ENCODE measurements around the gene MINDY4. TPM values are rescaled to one million over a fixed set of nuclear protein-coding genes. Genes with fewer than 3 reads are reported as not detected.

Gene MINDY4
- total RNA-seq, 1 donor from 2014 or later, result 4.1 TPM

DNA sequence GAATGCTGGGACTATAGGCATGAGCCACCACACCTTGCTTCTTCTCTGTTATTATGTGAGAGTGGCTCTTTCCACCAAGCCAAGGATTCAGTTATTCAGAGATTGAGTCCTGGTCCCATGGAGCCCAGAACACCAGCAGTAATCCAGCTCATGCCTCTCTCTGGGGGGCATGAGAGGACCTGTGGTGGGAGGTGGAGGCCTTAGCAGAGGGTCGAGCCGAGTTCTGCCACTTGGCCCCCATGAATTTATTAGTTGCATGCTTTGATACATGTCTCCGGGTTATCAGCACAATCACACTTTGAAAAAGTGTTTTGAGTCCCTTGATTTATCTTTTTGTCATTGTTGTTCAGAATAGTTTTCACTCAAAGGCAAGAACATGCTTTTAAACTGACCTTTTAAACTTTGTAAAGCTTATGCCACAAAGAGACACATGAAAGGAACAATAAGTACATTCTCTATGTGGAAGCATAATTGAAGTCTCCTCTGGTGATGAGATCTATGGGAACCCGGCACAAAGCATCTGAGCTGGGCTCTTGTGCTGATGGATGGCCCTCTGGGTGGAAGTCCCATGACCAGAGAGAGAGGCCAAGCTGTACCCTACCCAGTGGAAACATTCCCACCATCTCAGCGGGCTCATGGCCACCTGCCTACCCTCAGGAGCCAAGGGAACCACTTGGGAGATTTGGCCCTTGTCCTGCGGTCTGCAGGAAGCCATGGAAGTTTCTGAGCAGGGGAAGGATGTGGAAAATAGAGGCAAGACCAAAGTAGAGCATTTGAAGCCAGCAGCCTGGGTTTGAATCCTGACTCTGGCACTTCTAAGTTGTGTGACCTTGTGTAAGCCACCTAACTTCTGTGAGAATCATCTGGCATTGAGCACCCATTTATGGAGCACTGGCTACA is 53.9 kb downstream of the MINDY4 start:
- Histone ChIP-seq H3K4me3 (ENCODE audit: insufficient read depth, low read depth, low read length) (no peak overlapping the region), H3K79me2 (ENCODE audit: insufficient read depth, low read length) (no peaks in the 10 kb centered on the region), H3K36me3 (ENCODE audit: insufficient read depth, low read length) (no peaks in the 10 kb centered on the region), H3K4me1 (ENCODE audit: insufficient read depth, low read length) (no peaks in the 10 kb centered on the region), H3K9me3 (ENCODE audit: insufficient read depth, low read depth, low read length) (no peaks in the 10 kb centered on the region), H4K20me1 (ENCODE audit: insufficient read depth, low read length) (no peaks in the 10 kb centered on the region), H3K27ac (ENCODE audit: low read depth, low read length) (no peak overlapping the region), H3K9ac (ENCODE audit: low read length) (no peak overlapping the region), H3K4me2 (ENCODE audit: low read length) (no peak overlapping the region), H3K27me3 (ENCODE audit: insufficient read depth, low read length) (no peaks in the 10 kb centered on the region), H2AFZ (ENCODE audit: low read depth, low read length) (no peak overlapping the region)
- Mint-ChIP-seq H3K27me3 (ENCODE audit: low read depth, unreplicated experiment) (peaks cover 10% of the 10 kb centered on the region), H3K4me3 (ENCODE audit: unreplicated experiment) (no peak overlapping the region), H3K36me3 (ENCODE audit: low read depth, unreplicated experiment) (peaks cover 12% of the 10 kb centered on the region), H3K9me3 (ENCODE audit: unreplicated experiment) (peaks cover 1% of the 10 kb centered on the region), H3K4me1 (ENCODE audit: low read depth, unreplicated experiment) (peaks cover 3% of the 10 kb centered on the region), H3K27ac (ENCODE audit: unreplicated experiment) (no peak overlapping the region)
- FAIRE-seq (no peak), DNase-seq (ENCODE audit: low read depth) (no peak)
- TF ChIP-seq, protein P1, sequence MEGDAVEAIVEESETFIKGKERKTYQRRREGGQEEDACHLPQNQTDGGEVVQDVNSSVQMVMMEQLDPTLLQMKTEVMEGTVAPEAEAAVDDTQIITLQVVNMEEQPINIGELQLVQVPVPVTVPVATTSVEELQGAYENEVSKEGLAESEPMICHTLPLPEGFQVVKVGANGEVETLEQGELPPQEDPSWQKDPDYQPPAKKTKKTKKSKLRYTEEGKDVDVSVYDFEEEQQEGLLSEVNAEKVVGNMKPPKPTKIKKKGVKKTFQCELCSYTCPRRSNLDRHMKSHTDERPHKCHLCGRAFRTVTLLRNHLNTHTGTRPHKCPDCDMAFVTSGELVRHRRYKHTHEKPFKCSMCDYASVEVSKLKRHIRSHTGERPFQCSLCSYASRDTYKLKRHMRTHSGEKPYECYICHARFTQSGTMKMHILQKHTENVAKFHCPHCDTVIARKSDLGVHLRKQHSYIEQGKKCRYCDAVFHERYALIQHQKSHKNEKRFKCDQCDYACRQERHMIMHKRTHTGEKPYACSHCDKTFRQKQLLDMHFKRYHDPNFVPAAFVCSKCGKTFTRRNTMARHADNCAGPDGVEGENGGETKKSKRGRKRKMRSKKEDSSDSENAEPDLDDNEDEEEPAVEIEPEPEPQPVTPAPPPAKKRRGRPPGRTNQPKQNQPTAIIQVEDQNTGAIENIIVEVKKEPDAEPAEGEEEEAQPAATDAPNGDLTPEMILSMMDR (IDR thresholded peaks at IDR 0.05; ENCODE audit: insufficient read depth, low read depth, low read length), result no peak
- TF ChIP-seq EZH2 (IDR thresholded peaks at IDR 0.05; ENCODE audit: insufficient read depth, low read length), result no peak

DNA sequence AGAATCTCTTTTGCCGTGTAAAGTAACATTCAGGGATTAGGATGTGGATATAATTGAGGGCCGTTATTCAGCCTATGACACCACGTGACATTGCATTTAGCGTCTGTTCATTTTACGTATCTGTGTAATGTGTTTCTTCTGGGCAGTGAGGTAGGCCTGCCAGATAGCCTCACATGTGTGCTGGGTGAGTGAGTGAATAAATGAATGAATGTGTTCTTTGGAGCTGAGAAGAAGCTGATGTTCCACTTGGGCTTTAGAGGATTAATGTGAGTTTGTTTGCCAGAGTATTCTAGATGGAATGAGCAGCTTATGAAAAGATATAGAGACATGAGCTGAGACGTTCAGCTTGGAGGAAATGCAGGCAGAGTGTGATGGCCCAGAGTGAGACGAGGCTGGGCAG is 55.0 kb downstream of the MINDY4 start:
- H3K36me3 ChIP-seq (ENCODE audit: insufficient read depth, low read length), result no peaks in the 10 kb centered on the region

More for the DNA sequence above, 55.0 kb downstream of the MINDY4 start:
- Mint-ChIP-seq H3K4me1 (ENCODE audit: low read depth, unreplicated experiment) (peaks cover 3% of the 10 kb centered on the region), H3K4me3 (ENCODE audit: unreplicated experiment) (no peak overlapping the region), H3K27ac (ENCODE audit: unreplicated experiment) (no peak overlapping the region), H3K36me3 (ENCODE audit: low read depth, unreplicated experiment) (peaks cover 14% of the 10 kb centered on the region), H3K27me3 (ENCODE audit: low read depth, unreplicated experiment) (peaks cover 10% of the 10 kb centered on the region), H3K9me3 (ENCODE audit: unreplicated experiment) (peaks cover 3% of the 10 kb centered on the region)
- DNase-seq (ENCODE audit: low read depth), result no peak
- Histone ChIP-seq H3K79me2 (ENCODE audit: insufficient read depth, low read length) (no peaks in the 10 kb centered on the region), H3K9ac (ENCODE audit: low read length) (no peak overlapping the region), H4K20me1 (ENCODE audit: insufficient read depth, low read length) (no peaks in the 10 kb centered on the region), H3K27ac (ENCODE audit: low read depth, low read length) (no peak overlapping the region), H3K27me3 (ENCODE audit: insufficient read depth, low read length) (no peaks in the 10 kb centered on the region), H3K4me3 (ENCODE audit: insufficient read depth, low read depth, low read length) (no peak overlapping the region), H2AFZ (ENCODE audit: low read depth, low read length) (no peak overlapping the region), H3K4me1 (ENCODE audit: insufficient read depth, low read length) (no peaks in the 10 kb centered on the region), H3K4me2 (ENCODE audit: low read length) (no peak overlapping the region), H3K9me3 (ENCODE audit: insufficient read depth, low read depth, low read length) (no peaks in the 10 kb centered on the region)
- TF ChIP-seq EZH2 (IDR thresholded peaks at IDR 0.05; ENCODE audit: insufficient read depth, low read length), result no peak
- TF ChIP-seq, protein P1 (IDR thresholded peaks at IDR 0.05; ENCODE audit: insufficient read depth, low read depth, low read length), result no peak
- no peak for FAIRE-seq
